HepG2 (cell line): ENCODE data around the gene APOC3. TPM values are rescaled to one million over a fixed set of nuclear protein-coding genes. Genes with fewer than 3 reads are reported as not detected.

Experiments used
- BRCA1 ChIP-seq: sonication (generic); formaldehyde crosslinking; IDR thresholded peaks from 2 replicates; pipeline ENCODE4 v1.4.0; 2020; ENCODE audit warnings: missing genetic modification reagents
- ELF1 ChIP-seq: sonication (generic); formaldehyde crosslinking; IDR thresholded peaks from 2 replicates; pipeline ENCODE4 v1.4.0; 2020; ENCODE audit warnings: missing genetic modification reagents
- GABPB1 ChIP-seq: IDR thresholded peaks from 2 replicates; pipeline ENCODE4 v1.6.1; 2016; ENCODE audit warnings: mild to moderate bottlenecking, missing genetic modification reagents, moderate library complexity, missing compliant biosample characterization
- HMGXB3 ChIP-seq: sonication (generic); formaldehyde crosslinking; IDR thresholded peaks from 2 replicates; pipeline ENCODE4 v1.4.0; 2020; ENCODE audit warnings: missing genetic modification reagents, borderline replicate concordance
- HNF4A ChIP-seq: sonication (generic); formaldehyde crosslinking; IDR thresholded peaks from 2 replicates; pipeline ENCODE4 v1.4.0; 2020; ENCODE audit warnings: missing genetic modification reagents
- KLF16 ChIP-seq, 2 experiments: sonication (generic) in 1 of 2; formaldehyde crosslinking in 1 of 2; IDR thresholded peaks; 2 replicates each; pipeline versions ENCODE4 v1.6.1 to v1.8.0; 2016 to 2023; ENCODE audit warnings: missing genetic modification reagents in 2 of 2, missing compliant biosample characterization in 1 of 2
- MNT ChIP-seq: fragments of 450-650 bp; IDR thresholded peaks from 2 replicates; pipeline ENCODE4 v1.6.1; 2016
- POGZ ChIP-seq: sonication (generic); formaldehyde crosslinking; IDR thresholded peaks from 2 replicates; pipeline ENCODE4 v1.4.0; 2020; ENCODE audit warnings: mild to moderate bottlenecking, missing genetic modification reagents
- RXRA ChIP-seq: sonication (generic); formaldehyde crosslinking; IDR thresholded peaks from 2 replicates; pipeline ENCODE4 v1.5.1; 2020; ENCODE audit warnings: missing genetic modification reagents
- SNAPC5 ChIP-seq: sonication (generic); formaldehyde crosslinking; IDR thresholded peaks from 2 replicates; pipeline ENCODE4 v1.8.1; 2023; ENCODE audit warnings: mild to moderate bottlenecking, missing genetic modification reagents, borderline replicate concordance
- SPEN ChIP-seq: sonication (generic); formaldehyde crosslinking; IDR thresholded peaks from 2 replicates; pipeline ENCODE4 v1.5.1; 2020; ENCODE audit warnings: low read depth, mild to moderate bottlenecking, missing genetic modification reagents
- TFDP1 ChIP-seq: IDR thresholded peaks from 2 replicates; pipeline ENCODE4 v1.6.1; 2016; ENCODE audit warnings: missing compliant biosample characterization, missing genetic modification reagents, borderline replicate concordance
- TOPORS ChIP-seq: sonication (generic); formaldehyde crosslinking; IDR thresholded peaks from 2 replicates; pipeline ENCODE4 v1.8.0; 2023; ENCODE audit warnings: mild to moderate bottlenecking, missing genetic modification reagents
- XBP1 ChIP-seq: sonication (generic); formaldehyde crosslinking; IDR thresholded peaks from 2 replicates; pipeline ENCODE4 v1.5.0; 2020; ENCODE audit warnings: missing genetic modification reagents
- ZNF124 ChIP-seq: sonication (generic); formaldehyde crosslinking; IDR thresholded peaks from 2 replicates; pipeline ENCODE4 v1.4.0; 2020; ENCODE audit warnings: missing genetic modification reagents
- ZNF235 ChIP-seq: sonication (generic); formaldehyde crosslinking; IDR thresholded peaks from 2 replicates; pipeline ENCODE4 v1.8.1; 2023; ENCODE audit warnings: mild to moderate bottlenecking, missing genetic modification reagents, borderline replicate concordance
- ZNF343 ChIP-seq: sonication (generic); formaldehyde crosslinking; IDR thresholded peaks from 2 replicates; pipeline ENCODE4 v1.4.0; 2020; ENCODE audit warnings: mild to moderate bottlenecking, missing genetic modification reagents
- ZNF761 ChIP-seq: sonication (generic); formaldehyde crosslinking; conservative IDR thresholded peaks from 2 replicates; pipeline ENCODE4 v1.4.0; 2020; ENCODE audit warnings: mild to moderate bottlenecking, missing genetic modification reagents
- ZNF784 ChIP-seq: sonication (generic); formaldehyde crosslinking; IDR thresholded peaks from 2 replicates; pipeline ENCODE4 v1.5.1; 2020; ENCODE audit warnings: missing genetic modification reagents, mild to moderate bottlenecking, borderline replicate concordance
- ZNF816 ChIP-seq: sonication (generic); formaldehyde crosslinking; IDR thresholded peaks from 2 replicates; pipeline ENCODE4 v1.8.0; 2022; ENCODE audit warnings: missing genetic modification reagents, mild to moderate bottlenecking, borderline replicate concordance
- polyA plus RNA-seq, 8 experiments: library from polyadenylated mRNA; depleted of rRNA in 3 of 8; stranded (reverse) in 7 of 8; unstranded in 1 of 8; fragments of >200 nt; fragmentation: Illumina TruSeq in 4 of 8; extraction: Trizol in 4 of 8; gene quantifications; 2 replicates each; pipeline versions ENCODE4 v1.2.1 to v1.2.3, GENCODE V29; 2011 to 2016; ENCODE audit warnings: low read depth in 4 of 8, missing spikeins in 1 of 8, mixed read lengths in 1 of 8; ENCODE audit not compliant: insufficient read depth in 1 of 8
- total RNA-seq, 5 experiments: library from RNA; depleted of rRNA; stranded (reverse); fragments of >200 nt; fragmentation: Illumina TruSeq; extraction: Trizol; gene quantifications; 2 replicates each; pipeline ENCODE4 v1.2.3, GENCODE V29; 2016; ENCODE audit warnings: low read depth in 1 of 5

Gene APOC3
- total and polyA plus RNA-seq, 2 of the 13 experiments (the other 11 are each of a cell fraction or from before 2014, with no cell fraction given) = 314 to 687 TPM

GRCh38 chr11:116808262-116809175, 21.2 kb upstream of the APOC3 start (continued):
- TF ChIP-seq ELF1 (CRISPR knock-in tag) (peak; percentile 41; the same call in 1 of the 2 replicates), ZNF235 (CRISPR knock-in tag) (no peak), HMGXB3 (CRISPR knock-in tag) (peak; percentile 63; the same call in 1 of the 2 replicates), SPEN (CRISPR knock-in tag) (peak; percentile 16; the same call in 1 of the 2 replicates), KLF16 (CRISPR knock-in tag; IDR thresholded peaks at IDR 0.05) (peak in 1 of 2 experiments; percentile 59; a peak in 1 of 4 replicates), BRCA1 (0 out of 2 replicates have a peak, but pooled peaks have one; percentile 36), MNT (0 out of 2 replicates have a peak, but pooled peaks have one; percentile 2), ZNF343 (CRISPR knock-in tag) (peak; percentile 82; the same call in 1 of the 2 replicates), HNF4A (CRISPR knock-in tag) (peak; percentile 100), ZNF761 (0 out of 2 replicates have a peak, but pooled peaks have one; percentile 56), ZNF816 (CRISPR knock-in tag) (peak; percentile 36; the same call in 1 of the 2 replicates), TOPORS (0 out of 2 replicates have a peak, but pooled peaks have one; percentile 51), ZNF124 (CRISPR knock-in tag) (peak; percentile 73; the same call in 1 of the 2 replicates), RXRA (peak; percentile 77; the same call in 1 of the 2 replicates), SNAPC5 (CRISPR knock-in tag) (0 out of 2 replicates have a peak, but pooled peaks have one; percentile 66), TFDP1 (CRISPR knock-in tag) (peak; percentile 14; the same call in 1 of the 2 replicates), ZNF784 (CRISPR knock-in tag) (peak; percentile 94; the same call in 1 of the 2 replicates), GABPB1 (CRISPR knock-in tag) (no peak; the same call in 1 of the 2 replicates), POGZ (peak; percentile 65), XBP1 (no peak)
